ENCODE results near the gene LANCL1. TPM values are rescaled to one million over a fixed set of nuclear protein-coding genes. Genes with fewer than 3 reads are reported as not detected.
A peak's percentile ranks its signal among the peaks of the same experiment; 100 is the strongest.

Gene LANCL1, protein sequence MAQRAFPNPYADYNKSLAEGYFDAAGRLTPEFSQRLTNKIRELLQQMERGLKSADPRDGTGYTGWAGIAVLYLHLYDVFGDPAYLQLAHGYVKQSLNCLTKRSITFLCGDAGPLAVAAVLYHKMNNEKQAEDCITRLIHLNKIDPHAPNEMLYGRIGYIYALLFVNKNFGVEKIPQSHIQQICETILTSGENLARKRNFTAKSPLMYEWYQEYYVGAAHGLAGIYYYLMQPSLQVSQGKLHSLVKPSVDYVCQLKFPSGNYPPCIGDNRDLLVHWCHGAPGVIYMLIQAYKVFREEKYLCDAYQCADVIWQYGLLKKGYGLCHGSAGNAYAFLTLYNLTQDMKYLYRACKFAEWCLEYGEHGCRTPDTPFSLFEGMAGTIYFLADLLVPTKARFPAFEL
- 48.1 TPM for polyA plus RNA-seq (2013, experiment 1 of 2)
- 49.6 TPM for polyA plus RNA-seq (2013, experiment 2 of 2)

DNA sequence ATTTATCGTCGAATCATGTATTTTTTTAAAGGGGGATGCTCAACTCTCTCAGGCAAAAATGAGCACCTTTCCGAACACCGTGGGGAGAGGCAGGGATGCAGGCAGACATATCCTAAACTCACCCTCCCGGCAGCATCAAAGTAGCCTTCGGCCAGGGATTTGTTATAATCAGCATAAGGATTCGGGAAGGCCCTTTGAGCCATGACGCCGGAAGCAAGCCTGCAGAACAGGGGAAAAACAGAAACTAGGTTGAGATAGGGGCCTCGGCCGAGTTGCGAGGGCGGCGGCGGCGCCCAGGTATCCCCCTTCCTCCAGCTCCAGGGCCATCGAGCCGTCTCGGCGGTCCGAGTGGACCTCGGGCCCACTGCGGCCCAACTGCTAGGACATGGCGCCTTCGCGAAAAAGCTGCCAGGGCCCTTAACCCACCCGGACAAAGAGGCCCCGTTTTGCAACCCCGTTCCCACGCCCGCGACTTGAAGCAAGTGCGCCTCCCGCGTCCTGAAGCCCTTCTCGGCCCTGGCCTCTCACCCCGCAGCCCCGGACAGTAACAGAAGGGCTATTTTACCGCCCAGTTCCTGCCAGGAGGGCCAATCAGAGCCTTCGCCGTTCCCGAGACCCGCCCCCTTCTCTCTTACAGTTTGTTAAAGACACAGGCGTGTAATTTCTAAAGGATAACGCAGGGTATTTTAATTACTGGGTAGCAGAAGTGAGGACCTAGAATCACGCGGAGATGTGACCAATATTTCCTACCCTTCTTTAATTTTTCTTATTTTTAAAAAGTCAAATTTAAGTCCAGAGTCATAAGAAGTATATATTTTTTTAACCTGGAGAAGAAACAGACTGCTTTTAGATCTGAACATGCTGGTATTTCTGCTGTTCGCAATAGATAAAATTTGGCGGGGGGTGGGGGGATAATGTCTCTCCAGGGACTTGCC is at the start of gene LANCL1:
TSS of gene LANCL1 (minus strand) at position 566 of the 935 bp plus-strand sequence. CDS start at position 203, 363 bp downstream.
- WGBS, 2 experiments (ENCODE audit: insufficient coverage in 2 of 2) = 0% methylated on average over 20 to 30 of the region's 49 CpGs
- Histone ChIP-seq H3K4me1 (ENCODE audit: control insufficient read depth, insufficient read depth, low read length, poor library complexity, severe bottlenecking) (no peaks in the 10 kb centered on the region), H3K27ac (ENCODE audit: low read depth, low read length, severe bottlenecking) (peak within 1 kb of the TSS; percentile 67), H3K9me3 (ENCODE audit: control insufficient read depth, low read length) (no peaks in the 10 kb centered on the region), H3K4me3 (ENCODE audit: extremely low read depth, insufficient read depth, low read length, poor library complexity, severe bottlenecking) (peak within 1 kb of the TSS; percentile 73), H3K36me3 (ENCODE audit: control insufficient read depth, insufficient read depth, low read length) (peaks cover 9% of the 10 kb centered on the region)

DNA sequence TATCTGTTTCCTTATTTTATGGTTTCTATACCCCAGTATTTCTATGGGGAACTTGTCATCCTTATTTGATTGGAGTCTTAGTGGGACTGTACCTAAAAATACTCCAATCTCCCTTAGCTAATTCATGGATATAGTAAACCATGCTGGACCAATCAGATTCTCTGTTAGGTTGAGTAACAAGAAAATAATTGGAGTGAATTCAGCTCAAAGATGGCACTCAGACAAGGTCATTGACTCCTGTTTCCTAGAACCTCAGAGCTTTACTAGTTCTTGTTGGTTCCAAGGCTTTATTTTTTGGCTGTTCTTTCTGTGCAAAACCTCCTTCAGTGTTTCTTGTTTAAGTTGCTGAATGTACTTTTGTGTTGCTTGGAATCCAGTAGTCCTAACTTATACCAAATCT is 48.0 kb upstream of the LANCL1 start:
- Histone ChIP-seq H3K4me1 (ENCODE audit: control insufficient read depth, insufficient read depth, low read length, poor library complexity, severe bottlenecking) (no peaks in the 10 kb centered on the region), H3K36me3 (ENCODE audit: control insufficient read depth, insufficient read depth, low read length) (no peaks in the 10 kb centered on the region), H3K4me3 (ENCODE audit: extremely low read depth, insufficient read depth, low read length, poor library complexity, severe bottlenecking) (no peak overlapping the region), H3K27ac (ENCODE audit: low read depth, low read length, severe bottlenecking) (no peak overlapping the region), H3K9me3 (ENCODE audit: control insufficient read depth, low read length) (no peaks in the 10 kb centered on the region)

DNA sequence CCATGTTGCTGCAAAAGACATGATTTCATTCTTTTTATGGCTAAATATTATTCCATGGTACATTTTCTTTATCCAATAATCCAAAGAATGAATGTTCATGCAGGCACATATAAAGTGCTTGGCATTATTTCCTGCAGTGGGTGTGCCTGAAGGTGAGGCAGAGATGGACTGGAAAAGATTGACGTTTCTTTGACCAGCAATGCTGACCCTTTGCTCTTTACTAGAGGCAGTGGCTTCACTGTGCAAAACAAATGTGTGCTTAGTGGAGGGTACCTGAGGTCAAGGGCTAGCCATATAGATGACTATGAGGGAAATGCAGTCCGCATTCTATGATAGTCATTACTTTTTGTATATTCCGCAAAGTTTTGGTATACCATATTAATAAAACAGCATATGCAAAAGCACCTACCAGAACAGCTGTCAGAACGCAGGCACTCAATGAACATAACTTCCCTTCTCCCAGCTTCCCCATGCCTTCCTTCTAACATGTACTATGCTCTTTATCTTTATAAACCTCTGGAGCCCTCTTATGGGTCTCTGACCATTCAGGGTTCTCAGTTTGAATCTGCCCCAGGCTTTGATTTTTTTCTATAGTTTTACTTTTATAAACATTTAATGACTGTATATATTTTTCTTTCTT is 47.2 kb upstream of the LANCL1 start:
- no peaks in the 10 kb centered on the region for H3K9me3 ChIP-seq (ENCODE audit: control insufficient read depth, low read length)
- H3K4me3 ChIP-seq (ENCODE audit: extremely low read depth, insufficient read depth, low read length, poor library complexity, severe bottlenecking) = no peak overlapping the region
- 82 to 95% methylated on average over 2 to 3 of the region's 4 CpGs for WGBS, 2 experiments (ENCODE audit: insufficient coverage in 2 of 2)
- no peak overlapping the region for H3K27ac ChIP-seq (ENCODE audit: low read depth, low read length, severe bottlenecking)
- H3K4me1 ChIP-seq (ENCODE audit: control insufficient read depth, insufficient read depth, low read length, poor library complexity, severe bottlenecking) = no peaks in the 10 kb centered on the region
- H3K36me3 ChIP-seq (ENCODE audit: control insufficient read depth, insufficient read depth, low read length) = no peaks in the 10 kb centered on the region

DNA sequence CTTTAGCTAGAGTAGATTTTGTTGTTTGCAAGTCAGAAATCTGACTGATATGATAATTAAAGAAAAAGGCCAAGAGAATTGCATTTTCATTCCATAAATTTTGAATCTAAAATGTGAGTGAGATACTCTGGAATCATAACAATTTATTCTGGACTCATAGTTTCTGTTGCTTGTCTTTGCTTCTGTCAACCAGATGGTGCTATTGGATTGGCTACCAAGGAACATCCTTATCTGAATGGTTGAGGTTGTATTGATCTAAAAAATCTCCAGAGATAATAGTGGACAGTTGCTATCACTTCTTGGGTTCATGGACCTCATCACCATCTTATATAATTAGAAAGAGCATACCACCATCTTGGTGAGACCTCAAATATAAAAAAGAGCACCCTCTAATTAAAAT is 45.8 kb upstream of the LANCL1 start:
- Histone ChIP-seq H3K4me1 (ENCODE audit: control insufficient read depth, insufficient read depth, low read length, poor library complexity, severe bottlenecking) (no peaks in the 10 kb centered on the region), H3K9me3 (ENCODE audit: control insufficient read depth, low read length) (no peaks in the 10 kb centered on the region), H3K36me3 (ENCODE audit: control insufficient read depth, insufficient read depth, low read length) (no peaks in the 10 kb centered on the region), H3K4me3 (ENCODE audit: extremely low read depth, insufficient read depth, low read length, poor library complexity, severe bottlenecking) (no peak overlapping the region), H3K27ac (ENCODE audit: low read depth, low read length, severe bottlenecking) (no peak overlapping the region)

DNA sequence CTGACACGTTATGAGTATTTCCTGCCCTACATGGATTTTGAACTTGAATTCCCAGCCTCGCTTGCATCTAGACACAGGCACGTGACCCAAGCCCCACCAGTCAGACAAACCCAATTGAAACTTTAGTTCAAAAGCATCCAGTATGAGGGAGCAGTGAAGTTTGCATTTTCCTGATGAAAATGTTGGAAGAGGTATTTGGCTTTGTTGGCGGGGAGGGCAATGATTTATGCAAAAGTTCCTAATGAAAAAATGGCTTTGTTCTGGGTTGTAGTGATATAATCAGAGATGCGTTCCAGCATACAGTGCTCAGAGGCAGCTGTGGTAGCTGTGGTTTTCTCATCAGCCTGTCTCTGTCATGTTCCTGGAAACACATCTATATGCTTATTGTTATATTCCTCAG is 43.0 kb upstream of the LANCL1 start:
- Histone ChIP-seq H3K9me3 (ENCODE audit: control insufficient read depth, low read length) (no peaks in the 10 kb centered on the region), H3K4me3 (ENCODE audit: extremely low read depth, insufficient read depth, low read length, poor library complexity, severe bottlenecking) (no peak overlapping the region), H3K4me1 (ENCODE audit: control insufficient read depth, insufficient read depth, low read length, poor library complexity, severe bottlenecking) (no peaks in the 10 kb centered on the region), H3K27ac (ENCODE audit: low read depth, low read length, severe bottlenecking) (no peak overlapping the region), H3K36me3 (ENCODE audit: control insufficient read depth, insufficient read depth, low read length) (no peaks in the 10 kb centered on the region)
- 87 to 100% methylated on average over 3 to 4 of the region's 5 CpGs for WGBS, 2 experiments (ENCODE audit: insufficient coverage in 2 of 2)

DNA sequence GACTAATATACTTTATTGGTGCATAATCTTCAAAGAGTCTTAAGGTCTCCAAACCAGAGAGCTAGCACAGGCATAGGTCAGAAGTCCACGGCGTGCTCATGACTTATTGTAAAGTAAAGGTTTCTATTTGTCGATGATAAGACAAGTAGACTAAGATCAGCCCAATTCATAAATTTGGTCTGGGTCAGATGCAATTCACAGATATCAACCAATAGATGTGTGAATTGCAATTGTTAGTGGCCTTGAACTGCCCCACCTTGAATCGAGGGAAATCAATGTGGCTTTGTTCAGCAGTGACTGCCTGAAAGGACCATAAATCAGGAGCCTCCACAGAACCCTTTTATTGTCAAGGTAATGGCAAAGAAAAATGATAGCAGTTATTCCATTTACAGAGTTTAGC is 40.7 kb upstream of the LANCL1 start:
- Histone ChIP-seq H3K9me3 (ENCODE audit: control insufficient read depth, low read length) (peaks cover 5% of the 10 kb centered on the region), H3K4me1 (ENCODE audit: control insufficient read depth, insufficient read depth, low read length, poor library complexity, severe bottlenecking) (no peaks in the 10 kb centered on the region), H3K4me3 (ENCODE audit: extremely low read depth, insufficient read depth, low read length, poor library complexity, severe bottlenecking) (no peak overlapping the region), H3K36me3 (ENCODE audit: control insufficient read depth, insufficient read depth, low read length) (no peaks in the 10 kb centered on the region), H3K27ac (ENCODE audit: low read depth, low read length, severe bottlenecking) (no peak overlapping the region)
- 92% methylated on average over 3 of the region's 4 CpGs; no CpG with 5 or more reads in 1 of the 2 experiments for WGBS, 2 experiments (ENCODE audit: insufficient coverage in 2 of 2)

DNA sequence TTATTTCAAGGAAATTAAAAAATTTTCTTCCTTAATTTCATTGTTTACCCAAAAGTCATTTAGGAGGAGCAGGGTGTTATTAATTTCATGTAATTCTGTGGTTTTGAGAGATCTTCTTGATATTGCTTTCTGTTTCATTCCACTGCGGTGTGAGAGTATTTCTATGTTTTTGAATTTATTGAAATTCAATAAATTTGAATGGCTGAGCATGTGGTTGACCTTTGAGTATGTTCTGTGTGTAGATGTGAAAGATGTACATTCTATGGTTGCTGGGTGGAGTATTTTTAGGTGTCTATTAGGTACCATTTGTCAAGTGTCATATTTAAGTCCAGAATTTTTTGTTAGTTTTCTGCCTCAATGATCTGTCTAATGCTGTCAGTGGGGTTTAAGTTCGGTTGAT is 39.4 kb upstream of the LANCL1 start:
- no peak overlapping the region for H3K4me3 ChIP-seq (ENCODE audit: extremely low read depth, insufficient read depth, low read length, poor library complexity, severe bottlenecking)
- H3K27ac ChIP-seq (ENCODE audit: low read depth, low read length, severe bottlenecking) = no peak overlapping the region
- 30% methylated on average over 2 of the region's 2 CpGs; no CpG with 5 or more reads in 1 of the 2 experiments for WGBS, 2 experiments (ENCODE audit: insufficient coverage in 2 of 2)
- H3K36me3 ChIP-seq (ENCODE audit: control insufficient read depth, insufficient read depth, low read length) = no peaks in the 10 kb centered on the region
- peaks cover 5% of the 10 kb centered on the region for H3K9me3 ChIP-seq (ENCODE audit: control insufficient read depth, low read length)
- H3K4me1 ChIP-seq (ENCODE audit: control insufficient read depth, insufficient read depth, low read length, poor library complexity, severe bottlenecking) = no peaks in the 10 kb centered on the region

DNA sequence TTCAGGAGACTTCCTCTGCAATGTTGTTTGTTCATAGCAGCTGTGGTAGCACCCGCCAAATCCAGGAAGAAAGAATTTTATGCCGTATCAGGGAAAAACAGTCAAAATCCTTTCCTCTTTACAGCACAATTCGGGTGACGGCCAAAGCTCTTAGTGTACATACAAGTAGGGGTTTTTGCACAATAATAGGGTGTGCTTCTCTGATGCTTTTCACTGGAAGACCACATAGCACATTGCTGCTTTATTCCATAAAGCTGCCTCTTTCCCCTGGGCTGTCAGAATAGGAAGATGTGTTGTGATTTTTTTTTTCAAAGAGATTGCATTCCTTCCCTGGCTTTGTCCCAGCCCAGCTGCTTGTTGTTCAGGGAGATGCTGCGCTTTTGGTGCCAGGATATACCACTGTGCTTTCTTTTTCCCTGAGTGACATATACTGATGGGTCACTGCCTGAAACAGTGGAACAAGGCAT is 27.2 kb upstream of the LANCL1 start:
- 67 to 78% methylated on average over 1 to 2 of the region's 5 CpGs for WGBS, 2 experiments (ENCODE audit: insufficient coverage in 2 of 2)
- H3K4me3 ChIP-seq (ENCODE audit: extremely low read depth, insufficient read depth, low read length, poor library complexity, severe bottlenecking) = no peak overlapping the region
- H3K4me1 ChIP-seq (ENCODE audit: control insufficient read depth, insufficient read depth, low read length, poor library complexity, severe bottlenecking) = no peaks in the 10 kb centered on the region
- H3K9me3 ChIP-seq (ENCODE audit: control insufficient read depth, low read length) = peaks cover 3% of the 10 kb centered on the region
- no peak overlapping the region for H3K27ac ChIP-seq (ENCODE audit: low read depth, low read length, severe bottlenecking)
- no peaks in the 10 kb centered on the region for H3K36me3 ChIP-seq (ENCODE audit: control insufficient read depth, insufficient read depth, low read length)

DNA sequence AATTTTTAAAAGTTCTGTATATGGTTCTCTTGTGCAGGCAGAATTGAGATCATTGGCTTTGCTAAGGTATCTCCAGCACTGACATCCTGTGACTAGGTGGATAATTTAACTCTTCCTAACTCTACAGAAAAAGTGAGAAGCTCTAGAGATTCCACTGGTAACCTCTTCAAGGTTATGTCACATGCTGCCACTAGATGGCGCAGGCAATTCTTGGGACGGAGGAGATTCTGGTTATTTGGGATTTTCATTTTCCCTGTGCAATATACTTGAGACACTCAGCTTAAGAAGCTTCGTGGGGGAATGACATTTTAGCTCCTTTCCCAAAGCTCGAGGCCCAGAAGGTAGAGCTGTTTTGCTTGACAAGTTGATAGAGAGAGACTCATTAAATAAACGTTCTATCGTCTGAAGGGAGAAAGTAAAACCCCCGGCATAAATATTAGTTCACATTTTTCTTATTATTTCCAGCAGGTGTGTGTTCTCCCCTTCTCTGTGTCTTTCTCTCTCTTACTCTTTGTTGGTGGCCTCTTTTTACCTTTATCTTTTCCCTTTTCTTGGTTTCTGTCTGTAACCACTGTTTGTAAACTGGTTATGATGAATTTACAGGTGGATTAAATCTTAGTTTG is 26.6 kb upstream of the LANCL1 start:
- H3K27ac ChIP-seq (ENCODE audit: low read depth, low read length, severe bottlenecking) = no peak overlapping the region
- 41 to 71% methylated on average over 4 to 6 of the region's 7 CpGs for WGBS, 2 experiments (ENCODE audit: insufficient coverage in 2 of 2)
- H3K4me1 ChIP-seq (ENCODE audit: control insufficient read depth, insufficient read depth, low read length, poor library complexity, severe bottlenecking) = no peaks in the 10 kb centered on the region
- H3K9me3 ChIP-seq (ENCODE audit: control insufficient read depth, low read length) = peaks cover 3% of the 10 kb centered on the region
- no peak overlapping the region for H3K4me3 ChIP-seq (ENCODE audit: extremely low read depth, insufficient read depth, low read length, poor library complexity, severe bottlenecking)
- H3K36me3 ChIP-seq (ENCODE audit: control insufficient read depth, insufficient read depth, low read length) = no peaks in the 10 kb centered on the region

DNA sequence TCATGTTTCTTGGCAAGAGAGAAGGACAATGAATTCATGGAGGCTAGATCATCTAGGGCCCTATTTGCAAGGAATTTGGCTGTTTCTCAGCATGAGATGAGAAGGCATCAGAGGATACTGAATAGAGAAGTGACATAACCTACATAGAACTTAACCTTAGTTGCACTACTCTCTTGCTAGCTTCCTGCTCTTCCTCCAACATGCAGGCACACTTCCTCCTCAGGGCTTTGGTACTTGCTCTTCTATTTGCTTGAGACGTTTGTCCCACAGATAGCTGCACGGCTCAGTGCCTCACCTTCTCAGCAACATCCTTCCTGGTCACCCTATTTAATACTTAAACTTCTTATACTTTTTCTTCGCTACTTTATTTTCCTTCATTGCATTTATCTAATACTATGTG is 20.0 kb upstream of the LANCL1 start:
- peaks cover 3% of the 10 kb centered on the region for H3K4me1 ChIP-seq (ENCODE audit: control insufficient read depth, insufficient read depth, low read length, poor library complexity, severe bottlenecking)
- no CpG with 5 or more reads among the region's 3 CpGs for WGBS, 2 experiments (ENCODE audit: insufficient coverage in 2 of 2)
- no peak overlapping the region for H3K4me3 ChIP-seq (ENCODE audit: extremely low read depth, insufficient read depth, low read length, poor library complexity, severe bottlenecking)
- H3K27ac ChIP-seq (ENCODE audit: low read depth, low read length, severe bottlenecking) = no peak overlapping the region
- H3K36me3 ChIP-seq (ENCODE audit: control insufficient read depth, insufficient read depth, low read length) = no peaks in the 10 kb centered on the region
- H3K9me3 ChIP-seq (ENCODE audit: control insufficient read depth, low read length) = no peaks in the 10 kb centered on the region
